Activated T-helper 17 cell treated with anti-CD3 and anti-CD28 coated beads, Interleukin-2, amount 50 U/mL, for 72 hours (primary cell): ENCODE measurements around the gene THRB. TPM values are rescaled to one million over a fixed set of nuclear protein-coding genes. Genes with fewer than 3 reads are reported as not detected.

Source experiments
- ATAC-seq: fragments of 150-1000 bp; cut with Tn5 transposase; replicated peaks from 2 replicates; pipeline ENCODE4 v1.10.0; 2021; ENCODE audit warnings: mild to moderate bottlenecking, moderate library complexity
- H3K27ac Mint-ChIP-seq: one replicate; pipeline ENCODE4 v1.8.0; 2022; ENCODE audit warnings: mixed read lengths
- H3K27me3 Mint-ChIP-seq: one replicate; pipeline ENCODE4 v1.8.0; 2022; ENCODE audit warnings: mixed read lengths
- H3K36me3 Mint-ChIP-seq: one replicate; pipeline ENCODE4 v1.8.0; 2022; ENCODE audit warnings: low read depth, mild to moderate bottlenecking, mixed read lengths
- H3K4me1 Mint-ChIP-seq: one replicate; pipeline ENCODE4 v1.8.0; 2022; ENCODE audit warnings: mixed read lengths
- H3K4me3 Mint-ChIP-seq: one replicate; pipeline ENCODE4 v1.8.0; 2022; ENCODE audit warnings: mild to moderate bottlenecking, mixed read lengths
- H3K9me3 Mint-ChIP-seq: one replicate; pipeline ENCODE4 v1.8.0; 2022; ENCODE audit warnings: mixed read lengths
- total RNA-seq, 2 donors: library from RNA; stranded (reverse); gene quantifications; one replicate each; pipeline ENCODE4 v1.2.3, GENCODE V29; 2022

Gene THRB
- total RNA-seq, 2 donors from 2014 or later = not detected

GRCh38 chr3:24261521-24261920 lies 233.1 kb downstream of the THRB start:
- peaks cover 9% of the 10 kb centered on the region for H3K27me3 Mint-ChIP-seq
- no peak overlapping the region for H3K27ac Mint-ChIP-seq
- H3K4me3 Mint-ChIP-seq = no peak overlapping the region
- no peaks in the 10 kb centered on the region for H3K4me1 Mint-ChIP-seq
- H3K9me3 Mint-ChIP-seq = no peaks in the 10 kb centered on the region
- H3K36me3 Mint-ChIP-seq = no peaks in the 10 kb centered on the region
- ATAC-seq = no peak

GRCh38 chr3:24259901-24260512 lies 234.6 kb downstream of the THRB start:
- peaks cover 4% of the 10 kb centered on the region for H3K27me3 Mint-ChIP-seq
- no peaks in the 10 kb centered on the region for H3K9me3 Mint-ChIP-seq
- no peaks in the 10 kb centered on the region for H3K4me1 Mint-ChIP-seq
- H3K4me3 Mint-ChIP-seq = no peak overlapping the region
- ATAC-seq = no peak
- H3K36me3 Mint-ChIP-seq = no peaks in the 10 kb centered on the region
- H3K27ac Mint-ChIP-seq = no peak overlapping the region

- no peaks in the 10 kb centered on the region for H3K36me3 Mint-ChIP-seq
- no peaks in the 10 kb centered on the region for H3K9me3 Mint-ChIP-seq
- H3K27me3 Mint-ChIP-seq = no peaks in the 10 kb centered on the region
- no peak for ATAC-seq
- no peaks in the 10 kb centered on the region for H3K4me1 Mint-ChIP-seq
- H3K4me3 Mint-ChIP-seq = no peak overlapping the region
- H3K27ac Mint-ChIP-seq = no peak overlapping the region
Measured at GRCh38 chr3:24258727-24259600, 235.7 kb downstream of the THRB start.

- no peak overlapping the region for H3K27ac Mint-ChIP-seq
- H3K9me3 Mint-ChIP-seq = no peaks in the 10 kb centered on the region
- H3K36me3 Mint-ChIP-seq = no peaks in the 10 kb centered on the region
- no peaks in the 10 kb centered on the region for H3K4me1 Mint-ChIP-seq
- H3K27me3 Mint-ChIP-seq = no peaks in the 10 kb centered on the region
- H3K4me3 Mint-ChIP-seq = no peak overlapping the region
- no peak for ATAC-seq
Measured at GRCh38 chr3:24258260-24258659, 236.4 kb downstream of the THRB start.

- no peak for ATAC-seq
- Mint-ChIP-seq H3K4me3 (no peak overlapping the region), H3K9me3 (no peaks in the 10 kb centered on the region), H3K27me3 (no peaks in the 10 kb centered on the region), H3K36me3 (no peaks in the 10 kb centered on the region), H3K27ac (no peak overlapping the region), H3K4me1 (no peaks in the 10 kb centered on the region)
Measured at GRCh38 chr3:24255414-24255813, 239.2 kb downstream of the THRB start.

- H3K27ac Mint-ChIP-seq = no peak overlapping the region
- H3K27me3 Mint-ChIP-seq = no peaks in the 10 kb centered on the region
- H3K36me3 Mint-ChIP-seq = no peaks in the 10 kb centered on the region
- H3K4me3 Mint-ChIP-seq = no peak overlapping the region
- H3K4me1 Mint-ChIP-seq = no peaks in the 10 kb centered on the region
- no peak for ATAC-seq
- no peaks in the 10 kb centered on the region for H3K9me3 Mint-ChIP-seq
Measured at GRCh38 chr3:24254649-24255048, 240.0 kb downstream of the THRB start.

DNA sequence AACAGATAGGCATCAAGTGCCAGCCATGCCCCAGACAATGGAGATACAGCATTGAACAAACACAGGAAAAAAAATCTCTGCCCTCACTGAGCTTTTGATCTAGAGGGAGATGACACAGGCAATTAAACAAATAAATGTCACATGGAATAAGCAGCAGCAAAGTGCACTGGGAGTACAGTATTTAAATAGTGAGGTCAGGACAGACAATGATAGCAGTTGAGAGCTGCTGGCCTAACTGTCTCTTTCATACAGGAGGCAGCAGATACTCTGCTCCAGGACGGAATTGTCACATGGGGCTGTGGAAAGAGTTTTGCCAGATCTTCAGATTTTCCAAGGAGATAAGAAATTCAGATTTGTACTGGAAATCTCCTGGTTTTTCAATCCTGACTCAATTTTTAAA lies 241.3 kb downstream of the THRB start:
- no peaks in the 10 kb centered on the region for H3K4me1 Mint-ChIP-seq
- ATAC-seq = no peak
- no peaks in the 10 kb centered on the region for H3K9me3 Mint-ChIP-seq
- H3K27me3 Mint-ChIP-seq = peaks cover 6% of the 10 kb centered on the region
- H3K4me3 Mint-ChIP-seq = no peak overlapping the region
- H3K27ac Mint-ChIP-seq = no peak overlapping the region
- H3K36me3 Mint-ChIP-seq = no peaks in the 10 kb centered on the region

DNA sequence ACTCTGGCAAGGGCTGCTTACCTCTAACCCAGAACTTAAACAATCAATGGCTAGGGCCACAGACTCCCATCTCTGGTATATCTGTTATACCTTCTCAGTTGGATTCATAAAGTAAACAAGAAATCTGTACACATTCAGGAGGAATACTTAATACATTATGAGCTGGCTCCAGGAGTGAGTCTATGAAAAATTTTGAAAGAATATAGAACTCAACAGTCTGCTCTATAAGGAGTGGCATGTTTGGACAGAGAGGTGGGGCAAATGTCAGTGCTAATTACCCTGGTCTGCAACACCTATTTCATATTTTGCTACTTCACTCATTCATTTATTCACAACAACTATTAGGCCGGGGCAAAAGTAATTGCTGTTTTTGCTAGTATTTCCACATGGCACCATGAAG lies 245.1 kb downstream of the THRB start:
- H3K9me3 Mint-ChIP-seq = no peaks in the 10 kb centered on the region
- ATAC-seq = no peak
- H3K27me3 Mint-ChIP-seq = peaks cover 14% of the 10 kb centered on the region
- no peaks in the 10 kb centered on the region for H3K4me1 Mint-ChIP-seq
- no peak overlapping the region for H3K27ac Mint-ChIP-seq
- no peaks in the 10 kb centered on the region for H3K36me3 Mint-ChIP-seq
- no peak overlapping the region for H3K4me3 Mint-ChIP-seq

- no peak overlapping the region for H3K4me3 Mint-ChIP-seq
- ATAC-seq = no peak
- H3K27ac Mint-ChIP-seq = no peak overlapping the region
- no peaks in the 10 kb centered on the region for H3K4me1 Mint-ChIP-seq
- H3K36me3 Mint-ChIP-seq = no peaks in the 10 kb centered on the region
- H3K27me3 Mint-ChIP-seq = peaks cover 14% of the 10 kb centered on the region
- no peaks in the 10 kb centered on the region for H3K9me3 Mint-ChIP-seq
Measured at GRCh38 chr3:24245056-24245455, 249.6 kb downstream of the THRB start.

DNA sequence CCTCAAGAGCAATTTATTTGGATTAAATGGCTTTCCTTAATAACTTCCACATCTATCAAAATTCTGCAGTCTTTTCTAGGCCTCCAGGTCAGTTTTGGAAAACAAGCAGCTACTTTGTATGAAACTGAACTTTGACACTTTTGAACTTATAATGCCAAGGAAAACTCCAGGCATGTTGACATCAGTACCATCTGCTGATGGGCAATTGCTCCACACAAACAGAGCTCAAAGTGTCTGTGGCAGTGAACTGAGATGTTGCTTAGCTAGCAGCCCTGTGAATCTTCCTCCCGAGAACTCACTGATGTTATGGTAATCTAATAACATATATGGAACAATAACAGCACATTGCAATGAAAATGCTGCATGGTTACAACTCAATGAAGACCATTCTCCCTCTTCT lies 250.2 kb downstream of the THRB start:
- Mint-ChIP-seq H3K9me3 (no peaks in the 10 kb centered on the region), H3K27me3 (peaks cover 14% of the 10 kb centered on the region), H3K36me3 (no peaks in the 10 kb centered on the region), H3K27ac (no peak overlapping the region), H3K4me1 (no peaks in the 10 kb centered on the region), H3K4me3 (no peak overlapping the region)
- ATAC-seq = no peak

DNA sequence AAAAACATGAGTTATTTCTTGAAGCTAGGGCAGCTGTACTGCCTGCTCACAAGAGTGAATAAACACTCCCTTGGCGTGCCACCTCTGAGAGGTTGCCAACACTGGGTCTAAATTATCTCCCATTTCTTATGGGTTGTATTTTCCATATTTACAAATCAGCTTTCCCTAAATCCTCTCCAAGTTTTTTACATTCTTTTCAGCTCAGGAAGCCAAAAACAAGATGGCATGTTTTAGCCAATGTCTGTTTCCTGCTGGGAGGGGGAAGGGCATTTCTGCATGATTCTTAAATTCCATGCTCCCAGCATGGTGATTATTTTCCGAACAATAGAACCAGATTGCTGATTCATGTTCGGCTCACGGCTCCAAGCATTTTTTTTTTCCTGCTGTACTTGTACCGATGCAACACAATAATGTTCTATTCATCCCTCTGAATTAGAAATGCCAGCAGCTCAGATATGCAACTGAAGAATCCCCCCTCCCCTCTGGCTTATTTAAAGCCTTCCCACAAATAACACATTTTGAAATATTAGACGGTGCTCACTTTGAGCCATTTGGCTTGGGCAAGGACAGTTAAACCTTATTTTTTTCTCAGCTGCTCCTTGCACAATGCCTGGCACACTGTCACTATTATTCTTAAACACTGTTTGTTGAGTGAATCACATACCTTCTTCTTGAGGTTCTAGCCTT lies 252.5 kb downstream of the THRB start:
- Mint-ChIP-seq H3K9me3 (no peaks in the 10 kb centered on the region), H3K4me3 (no peak overlapping the region), H3K27ac (no peak overlapping the region), H3K4me1 (no peaks in the 10 kb centered on the region), H3K36me3 (no peaks in the 10 kb centered on the region), H3K27me3 (peaks cover 7% of the 10 kb centered on the region)
- ATAC-seq = no peak

- H3K4me1 Mint-ChIP-seq = no peaks in the 10 kb centered on the region
- H3K9me3 Mint-ChIP-seq = no peaks in the 10 kb centered on the region
- H3K36me3 Mint-ChIP-seq = no peaks in the 10 kb centered on the region
- no peak overlapping the region for H3K4me3 Mint-ChIP-seq
- no peak for ATAC-seq
- peaks cover 4% of the 10 kb centered on the region for H3K27me3 Mint-ChIP-seq
- no peak overlapping the region for H3K27ac Mint-ChIP-seq
Measured at GRCh38 chr3:24240306-24240705, 254.3 kb downstream of the THRB start.

- Mint-ChIP-seq H3K27me3 (peaks cover 5% of the 10 kb centered on the region), H3K27ac (no peak overlapping the region)
- peak; percentile 67 for ATAC-seq
Measured at GRCh38 chr3:24237971-24238706, 256.5 kb downstream of the THRB start.

DNA sequence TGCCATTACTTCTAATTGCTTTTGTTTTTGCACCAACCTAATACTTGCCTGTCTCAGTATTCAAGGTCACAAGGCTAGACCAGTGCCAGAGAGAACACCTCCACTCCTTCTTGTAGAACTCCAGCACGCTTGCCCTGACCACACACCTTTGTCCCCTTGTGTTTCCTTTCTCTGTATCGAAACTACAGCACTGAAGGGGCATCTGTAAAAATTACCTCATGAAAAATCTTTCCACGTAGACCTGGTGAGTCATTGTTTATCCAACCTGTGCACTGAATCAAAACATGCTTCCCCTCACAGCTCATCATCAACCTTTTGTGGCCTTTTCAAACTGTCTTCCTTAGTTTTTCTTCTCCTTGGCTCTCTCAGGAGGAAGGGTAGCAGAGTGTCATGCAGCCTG lies 259.5 kb downstream of the THRB start:
- ATAC-seq = peak; percentile 55
- peaks cover 5% of the 10 kb centered on the region for H3K27me3 Mint-ChIP-seq
- H3K36me3 Mint-ChIP-seq = no peaks in the 10 kb centered on the region
- no peaks in the 10 kb centered on the region for H3K4me1 Mint-ChIP-seq
- no peaks in the 10 kb centered on the region for H3K9me3 Mint-ChIP-seq
- H3K27ac Mint-ChIP-seq = no peak overlapping the region
- H3K4me3 Mint-ChIP-seq = no peak overlapping the region

More at GRCh38 chr3:24237971-24238706, 256.5 kb downstream of the THRB start:
- Mint-ChIP-seq H3K36me3 (no peaks in the 10 kb centered on the region), H3K9me3 (no peaks in the 10 kb centered on the region), H3K4me1 (no peaks in the 10 kb centered on the region), H3K4me3 (no peak overlapping the region)
